SK-N-SH (cell line): ENCODE results near the gene PGA5. TPM values are rescaled to one million over a fixed set of nuclear protein-coding genes. Genes with fewer than 3 reads are reported as not detected.
"Not testable (repeated sequence)": the region's sequence is repeated elsewhere in the genome, so short reads cannot be mapped to it uniquely, and the experiment has no call there.

ENCODE experiments used
- CTCF ChIA-PET: fragments of 300-600, 350-600 bp; formaldehyde crosslinking; extraction: SDS; loops from one replicate; lab custom pipeline; 2021; lab: Yijun Ruan, JAX
- POLR2A ChIA-PET: fragments of 350-600 bp; sonication (Branson Sonifier 250); formaldehyde crosslinking; extraction: SDS; loops from one replicate; lab custom pipeline; 2020; ENCODE audit warnings: antibody characterized with exemption, inconsistent platforms; lab: Yijun Ruan, JAX
- DNase-seq: peaks from one replicate; pipeline ENCODE4 v3.0.0; 2012
- H2AFZ ChIP-seq: fragments of 200-600 bp; sonication (generic); 2 replicates; pipeline ENCODE4 v1.8.1; 2016; ENCODE audit warnings: antibody characterized with exemption, mild to moderate bottlenecking, low read depth
- H3F3A ChIP-seq: fragments of 200-600 bp; sonication (generic); replicated peaks from 2 replicates; pipeline ENCODE3; 2016; ENCODE audit warnings: antibody characterized with exemption, mild to moderate bottlenecking; ENCODE audit not compliant: insufficient read depth
- H3K27ac ChIP-seq, 2 experiments: fragments of 200-500 bp in 1 of 2; fragments of 200-600 bp in 1 of 2; sonication (Bioruptor generic) in 1 of 2; sonication (generic), shearing (Covaris generic) in 1 of 2; 2 replicates each; pipeline versions ENCODE4 v1.5.1 to v1.6.1; 2014 to 2016; ENCODE audit warnings: low read depth in 2 of 2, inconsistent platforms in 1 of 2, low read length in 1 of 2, mild to moderate bottlenecking in 1 of 2, mixed read lengths in 1 of 2
- H3K27me3 ChIP-seq: fragments of 200-600 bp; sonication (generic), shearing (Covaris generic); 2 replicates; pipeline ENCODE4 v1.6.1; 2016; ENCODE audit warnings: mixed run types; ENCODE audit not compliant: insufficient read depth
- H3K36me3 ChIP-seq, 2 experiments: fragments of 200-500 bp in 1 of 2; fragments of 200-600 bp in 1 of 2; sonication (Bioruptor generic) in 1 of 2; sonication (generic) in 1 of 2; replicated peaks in 1 of 2; 2 replicates each; pipeline versions ENCODE3 to v1.5.1; 2014 to 2016; ENCODE audit warnings: low read length in 1 of 2, mild to moderate bottlenecking in 1 of 2; ENCODE audit not compliant: insufficient read depth in 2 of 2, control insufficient read depth in 1 of 2
- H3K4me1 ChIP-seq, 2 experiments: fragments of 200-500 bp in 1 of 2; fragments of 200-600 bp in 1 of 2; sonication (Bioruptor generic) in 1 of 2; sonication (generic), shearing (Covaris generic) in 1 of 2; 2 replicates each; pipeline versions ENCODE4 v1.5.1 to v1.6.1; 2014 to 2016; ENCODE audit warnings: low read depth in 1 of 2, low read length in 1 of 2, mixed run types in 1 of 2; ENCODE audit not compliant: insufficient read depth in 2 of 2, control insufficient read depth in 1 of 2
- H3K4me2 ChIP-seq: fragments of 200-600 bp; sonication (generic), shearing (Covaris generic); 2 replicates; pipeline ENCODE4 v1.6.1; 2017; ENCODE audit warnings: mixed run types
- H3K4me3 ChIP-seq, 2 experiments: fragments of 200-500 bp in 1 of 2; fragments of 200-600 bp in 1 of 2; sonication (Bioruptor generic) in 1 of 2; sonication (generic), shearing (Covaris generic) in 1 of 2; 2 replicates each; pipeline versions ENCODE4 v1.5.1 to v1.8.1; 2014 to 2016; ENCODE audit warnings: low read depth in 2 of 2, inconsistent platforms in 1 of 2, low read length in 1 of 2, mild to moderate bottlenecking in 1 of 2, mixed read lengths in 1 of 2, moderate library complexity in 1 of 2
- H3K79me2 ChIP-seq: fragments of 200-600 bp; sonication (generic); 2 replicates; pipeline ENCODE4 v1.8.1; 2017; ENCODE audit warnings: mild to moderate bottlenecking; ENCODE audit not compliant: insufficient read depth
- H3K9ac ChIP-seq: fragments of 200-600 bp; sonication (generic); 2 replicates; pipeline ENCODE4 v1.6.1; 2017; ENCODE audit warnings: mixed run types
- H3K9me2 ChIP-seq: fragments of 200-600 bp; sonication (generic); 2 replicates; pipeline ENCODE4 v1.6.1; 2017; ENCODE audit warnings: mixed run types
- H3K9me3 ChIP-seq: fragments of 200-600 bp; sonication (generic); 2 replicates; pipeline ENCODE4 v1.6.1; 2017; ENCODE audit warnings: mixed run types, mild to moderate bottlenecking, moderate library complexity
- H4K20me1 ChIP-seq: fragments of 200-600 bp; sonication (generic); 2 replicates; pipeline ENCODE4 v1.6.1; 2017; ENCODE audit warnings: mild to moderate bottlenecking, mixed run types; ENCODE audit not compliant: insufficient read depth
- WGBS: methylation state at CpG from one replicate; pipeline ENCODE4 v1.1.6; 2017; ENCODE audit warnings: low lambda C conversion rate; 5-methylcytosine and 5-hydroxymethylcytosine counted together
- polyA plus RNA-seq, 3 experiments: library from polyadenylated mRNA; depleted of rRNA; stranded (reverse); fragments of >200 nt; gene quantifications; 2 replicates each; pipeline ENCODE4 v1.2.3, GENCODE V29; 2012

PGA5 gene
- polyA plus RNA-seq, 1 of the 3 experiments (the other 2 are of a cell fraction), result not detected

- H4K20me1 ChIP-seq, H3K79me2 ChIP-seq, H3K4me1 ChIP-seq, DNase-seq, H2AFZ ChIP-seq, H3K9me3 ChIP-seq, CTCF ChIA-PET, H3K9me2 ChIP-seq, POLR2A ChIA-PET, H3K36me3 ChIP-seq, H3F3A ChIP-seq, H3K9ac ChIP-seq, H3K27me3 ChIP-seq, H3K27ac ChIP-seq, H3K4me2 ChIP-seq, H3K4me3 ChIP-seq: not testable (repeated sequence)
- WGBS, result no CpG with 5 or more reads among the region's 9 CpGs
These were observed 33.2 kb upstream of the PGA5 start for GRCh38 chr11:61207636-61208310.

GRCh38 chr11:61210629-61211028, 30.3 kb upstream of the PGA5 start:
- H3K27me3 ChIP-seq, H4K20me1 ChIP-seq, H2AFZ ChIP-seq, H3K79me2 ChIP-seq, H3K27ac ChIP-seq, H3K9me2 ChIP-seq, H3K9me3 ChIP-seq, H3K36me3 ChIP-seq, DNase-seq, H3K4me3 ChIP-seq, H3F3A ChIP-seq, H3K4me1 ChIP-seq, POLR2A ChIA-PET, H3K9ac ChIP-seq, H3K4me2 ChIP-seq, CTCF ChIA-PET: not testable (repeated sequence)
- WGBS, result no CpG with 5 or more reads among the region's 6 CpGs

GRCh38 chr11:61211327-61211952, 29.5 kb upstream of the PGA5 start:
- H3K9me2 ChIP-seq, POLR2A ChIA-PET, H2AFZ ChIP-seq, H3K79me2 ChIP-seq, H3K9ac ChIP-seq, CTCF ChIA-PET, DNase-seq, H3K4me2 ChIP-seq, H3K9me3 ChIP-seq, H4K20me1 ChIP-seq, H3K27me3 ChIP-seq, H3K27ac ChIP-seq, H3K4me1 ChIP-seq, H3K4me3 ChIP-seq, H3K36me3 ChIP-seq, H3F3A ChIP-seq: not testable (repeated sequence)
- WGBS, result 41% methylated on average over 4 of the region's 10 CpGs

- H3K79me2 ChIP-seq, DNase-seq, H3K4me3 ChIP-seq, H3K9me2 ChIP-seq, H3F3A ChIP-seq, H3K27me3 ChIP-seq, H3K4me1 ChIP-seq, CTCF ChIA-PET, H3K9me3 ChIP-seq, H2AFZ ChIP-seq, POLR2A ChIA-PET, H3K9ac ChIP-seq, H3K27ac ChIP-seq, H3K36me3 ChIP-seq, H3K4me2 ChIP-seq, H4K20me1 ChIP-seq: not testable (repeated sequence)
- WGBS, result no CpG with 5 or more reads among the region's 15 CpGs
These were observed 28.8 kb upstream of the PGA5 start for GRCh38 chr11:61212202-61212601.

GRCh38 chr11:61213711-61214324, 27.2 kb upstream of the PGA5 start:
- H2AFZ ChIP-seq, H3K9me3 ChIP-seq, H3K27me3 ChIP-seq, H3K4me3 ChIP-seq, H3F3A ChIP-seq, POLR2A ChIA-PET, H3K27ac ChIP-seq, H3K4me1 ChIP-seq, CTCF ChIA-PET, H3K79me2 ChIP-seq, H3K36me3 ChIP-seq, H3K9me2 ChIP-seq, H3K9ac ChIP-seq, H3K4me2 ChIP-seq, DNase-seq, H4K20me1 ChIP-seq: not testable (repeated sequence)
- no CpG with 5 or more reads among the region's 3 CpGs for WGBS

- H3F3A ChIP-seq, H3K9ac ChIP-seq, H3K9me3 ChIP-seq, DNase-seq, H2AFZ ChIP-seq, H3K4me3 ChIP-seq, H3K4me2 ChIP-seq, H4K20me1 ChIP-seq, H3K9me2 ChIP-seq, H3K27me3 ChIP-seq, H3K79me2 ChIP-seq, H3K4me1 ChIP-seq, H3K27ac ChIP-seq, H3K36me3 ChIP-seq, CTCF ChIA-PET, POLR2A ChIA-PET: not testable (repeated sequence)
- no CpG with 5 or more reads among the region's 4 CpGs for WGBS
These were observed 22.7 kb upstream of the PGA5 start for GRCh38 chr11:61218306-61218705.
